OCI-LY3 (cell line): ENCODE data around the gene SENP6.

Experiments
- H2AFZ ChIP-seq: fragments of 200-600, 300-600 bp; shearing (Covaris generic); 2 replicates; pipeline ENCODE4 v1.6.0; 2014; ENCODE audit warnings: antibody characterized with exemption, low read depth, low read length
- H3K27ac ChIP-seq: fragments of 200-600, 300-600 bp; sonication (generic); 2 replicates; pipeline ENCODE4 v1.5.1; 2014; ENCODE audit warnings: mild to moderate bottlenecking, low read length, moderate library complexity, mixed read lengths
- H3K27me3 ChIP-seq: fragments of 200-600, 300-600 bp; sonication (generic); 2 replicates; pipeline ENCODE4 v1.6.1; 2014; ENCODE audit warnings: low read depth, low read length, mixed read lengths
- H3K36me3 ChIP-seq: fragments of 200-600, 300-600 bp; sonication (generic); replicated peaks from 2 replicates; pipeline ENCODE3; 2014; ENCODE audit warnings: low read depth, low read length, mixed read lengths
- H3K4me1 ChIP-seq: fragments of 300-600, 200-600 bp; sonication (generic); 2 replicates; pipeline ENCODE4 v1.6.1; 2014; ENCODE audit warnings: low read length, mixed read lengths
- H3K4me2 ChIP-seq: fragments of 200-600, 300-600 bp; sonication (generic); 2 replicates; pipeline ENCODE4 v1.6.1; 2014; ENCODE audit warnings: low read length, mixed read lengths
- H3K4me3 ChIP-seq: fragments of 300-600, 200-600 bp; sonication (generic); 2 replicates; pipeline ENCODE4 v1.5.1; 2014; ENCODE audit warnings: antibody characterized with exemption, mild to moderate bottlenecking, low read length, moderate library complexity
- H3K79me2 ChIP-seq: fragments of 300-600, 200-600 bp; shearing (Covaris generic); 2 replicates; pipeline ENCODE4 v1.6.1; 2014; ENCODE audit warnings: mild to moderate bottlenecking, low read length, mixed read lengths
- H3K9ac ChIP-seq: fragments of 300-600, 200-600 bp; shearing (Covaris generic); 2 replicates; pipeline ENCODE4 v1.6.0; 2014; ENCODE audit warnings: mild to moderate bottlenecking, low read length, moderate library complexity
- H3K9me3 ChIP-seq: fragments of 200-600, 300-600 bp; shearing (Covaris generic); 2 replicates; pipeline ENCODE4 v1.6.1; 2014; ENCODE audit warnings: low read length, mixed read lengths; ENCODE audit not compliant: insufficient read depth
- H4K20me1 ChIP-seq: fragments of 200-600, 300-600 bp; sonication (generic); 2 replicates; pipeline ENCODE4 v1.6.1; 2016; ENCODE audit warnings: low read length, mixed read lengths; ENCODE audit not compliant: insufficient read depth
- EZH2phosphoT487 ChIP-seq: fragments of 200-600 bp; shearing (Covaris generic); IDR thresholded peaks from 2 replicates; pipeline ENCODE4 v1.6.1; 2018; ENCODE audit warnings: antibody characterized with exemption, mixed run types, low read depth
- TF ChIP-seq, protein P1 (sequence below): fragments of 200-600, 300-600 bp; sonication (generic); IDR thresholded peaks from 2 replicates; pipeline ENCODE4 v1.5.1; 2014; ENCODE audit warnings: antibody characterized with exemption, low read length, low read depth

Gene SENP6

DNA sequence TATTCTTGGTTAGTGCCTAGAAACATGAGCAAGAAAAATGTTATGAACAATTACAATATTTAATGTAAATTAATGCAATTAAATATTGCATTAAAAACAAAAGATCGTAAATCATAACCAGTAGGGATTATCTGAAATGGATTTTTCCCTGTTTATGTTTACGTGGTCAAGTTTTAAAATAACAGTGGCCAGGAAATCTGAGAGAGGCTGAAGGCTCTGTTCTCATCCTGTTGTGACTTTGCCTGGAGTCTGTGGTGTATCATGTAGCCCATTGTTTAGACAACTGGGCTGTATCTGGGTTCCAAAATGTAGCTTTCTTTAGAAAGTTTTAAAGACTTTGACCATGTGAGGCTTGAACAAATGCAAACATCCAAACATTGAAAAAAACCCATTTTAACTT, 149.8 kb downstream of the SENP6 start:
- no peak overlapping the region for H3K4me3 ChIP-seq
- peaks cover 9% of the 10 kb centered on the region for H3K27me3 ChIP-seq
- no peak overlapping the region for H2AFZ ChIP-seq
- H3K4me2 ChIP-seq, result no peak overlapping the region
- TF ChIP-seq, protein P1, sequence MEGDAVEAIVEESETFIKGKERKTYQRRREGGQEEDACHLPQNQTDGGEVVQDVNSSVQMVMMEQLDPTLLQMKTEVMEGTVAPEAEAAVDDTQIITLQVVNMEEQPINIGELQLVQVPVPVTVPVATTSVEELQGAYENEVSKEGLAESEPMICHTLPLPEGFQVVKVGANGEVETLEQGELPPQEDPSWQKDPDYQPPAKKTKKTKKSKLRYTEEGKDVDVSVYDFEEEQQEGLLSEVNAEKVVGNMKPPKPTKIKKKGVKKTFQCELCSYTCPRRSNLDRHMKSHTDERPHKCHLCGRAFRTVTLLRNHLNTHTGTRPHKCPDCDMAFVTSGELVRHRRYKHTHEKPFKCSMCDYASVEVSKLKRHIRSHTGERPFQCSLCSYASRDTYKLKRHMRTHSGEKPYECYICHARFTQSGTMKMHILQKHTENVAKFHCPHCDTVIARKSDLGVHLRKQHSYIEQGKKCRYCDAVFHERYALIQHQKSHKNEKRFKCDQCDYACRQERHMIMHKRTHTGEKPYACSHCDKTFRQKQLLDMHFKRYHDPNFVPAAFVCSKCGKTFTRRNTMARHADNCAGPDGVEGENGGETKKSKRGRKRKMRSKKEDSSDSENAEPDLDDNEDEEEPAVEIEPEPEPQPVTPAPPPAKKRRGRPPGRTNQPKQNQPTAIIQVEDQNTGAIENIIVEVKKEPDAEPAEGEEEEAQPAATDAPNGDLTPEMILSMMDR, result no peak
- no peak for TF ChIP-seq EZH2phosphoT487
- H4K20me1 ChIP-seq, result no peaks in the 10 kb centered on the region
- no peaks in the 10 kb centered on the region for H3K36me3 ChIP-seq
- no peak overlapping the region for H3K9ac ChIP-seq
- peaks cover 12% of the 10 kb centered on the region for H3K4me1 ChIP-seq
- H3K79me2 ChIP-seq, result no peaks in the 10 kb centered on the region
- H3K27ac ChIP-seq, result no peak overlapping the region
- H3K9me3 ChIP-seq, result no peaks in the 10 kb centered on the region

DNA sequence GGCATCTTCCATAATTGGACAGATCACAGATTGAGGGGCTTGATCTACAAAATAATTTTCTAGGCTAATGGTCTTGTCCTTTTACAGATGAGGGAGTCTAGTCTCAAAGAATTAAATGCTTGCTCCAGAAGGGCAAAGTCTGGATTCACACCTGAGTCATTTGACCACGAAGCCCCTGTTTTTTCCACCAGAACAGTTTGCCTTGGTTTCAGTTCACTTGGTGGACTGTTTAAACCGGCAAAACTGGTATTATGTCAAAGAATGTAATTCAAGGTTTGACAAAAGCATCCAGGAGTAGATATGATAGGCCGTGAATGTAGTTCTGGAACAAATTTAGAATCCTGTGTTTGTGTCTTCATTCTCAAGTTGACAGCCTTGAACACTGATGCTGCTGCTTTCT, 150.7 kb downstream of the SENP6 start:
- Histone ChIP-seq H3K79me2 (no peaks in the 10 kb centered on the region), H3K4me1 (peaks cover 10% of the 10 kb centered on the region), H3K36me3 (no peaks in the 10 kb centered on the region), H3K9ac (no peak overlapping the region), H2AFZ (no peak overlapping the region), H3K27me3 (peaks cover 6% of the 10 kb centered on the region; the same call in 1 of the 2 replicates), H4K20me1 (no peaks in the 10 kb centered on the region), H3K9me3 (no peaks in the 10 kb centered on the region), H3K4me3 (no peak overlapping the region), H3K27ac (no peak overlapping the region), H3K4me2 (no peak overlapping the region)
- TF ChIP-seq EZH2phosphoT487, result no peak

DNA sequence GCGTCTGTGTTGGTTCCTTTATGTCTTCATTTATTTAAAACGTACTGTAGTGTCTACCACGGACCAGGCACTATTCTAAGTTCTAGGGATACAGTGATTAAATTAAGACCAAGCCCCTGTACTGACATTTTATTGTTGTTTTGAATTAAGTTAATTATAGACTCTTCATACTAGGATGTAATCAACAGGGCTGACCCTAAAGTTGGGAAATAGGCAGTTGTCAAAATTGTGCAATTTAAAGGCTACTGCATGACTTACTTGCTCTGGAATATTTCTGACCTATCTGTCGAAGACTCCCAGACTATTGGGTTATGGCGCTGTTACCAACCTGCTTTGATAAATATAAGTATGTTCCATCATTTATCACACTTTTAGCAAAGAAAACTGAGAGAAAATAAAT, 154.0 kb downstream of the SENP6 start:
- Histone ChIP-seq H2AFZ (no peak overlapping the region), H3K36me3 (no peaks in the 10 kb centered on the region), H3K4me3 (no peak overlapping the region), H4K20me1 (no peaks in the 10 kb centered on the region), H3K4me2 (no peak overlapping the region), H3K4me1 (peaks cover 8% of the 10 kb centered on the region), H3K9me3 (no peaks in the 10 kb centered on the region), H3K27me3 (no peaks in the 10 kb centered on the region), H3K27ac (no peak overlapping the region), H3K9ac (no peak overlapping the region), H3K79me2 (no peaks in the 10 kb centered on the region)
- no peak for TF ChIP-seq EZH2phosphoT487
- TF ChIP-seq, protein P1, result no peak

DNA sequence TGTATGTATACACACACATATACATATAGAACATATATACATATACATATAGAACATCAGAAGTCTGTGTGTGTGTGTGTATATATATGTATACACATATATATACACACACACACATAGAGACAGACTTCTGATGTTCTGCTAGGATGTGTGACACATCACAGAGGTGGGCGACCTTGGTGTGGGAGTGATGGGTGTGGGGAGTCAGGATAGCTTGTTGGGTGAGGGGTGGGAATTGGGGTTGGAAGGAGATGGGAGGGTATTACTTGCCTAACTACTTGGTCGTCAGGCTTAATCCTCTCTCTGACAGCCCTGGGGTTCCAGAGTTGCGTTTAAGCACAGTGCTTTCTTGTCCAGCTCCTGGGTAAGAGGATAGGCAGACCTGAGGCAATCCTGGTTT, 155.6 kb downstream of the SENP6 start:
- Histone ChIP-seq H3K9me3 (no peaks in the 10 kb centered on the region), H4K20me1 (no peaks in the 10 kb centered on the region), H3K9ac (no peak overlapping the region), H3K4me1 (peaks cover 8% of the 10 kb centered on the region), H3K4me2 (no peak overlapping the region), H3K36me3 (no peaks in the 10 kb centered on the region), H3K4me3 (no peak overlapping the region), H3K27ac (no peak overlapping the region), H3K79me2 (no peaks in the 10 kb centered on the region), H2AFZ (no peak overlapping the region), H3K27me3 (no peaks in the 10 kb centered on the region)
- TF ChIP-seq EZH2phosphoT487, result no peak
- TF ChIP-seq, protein P1, result no peak

DNA sequence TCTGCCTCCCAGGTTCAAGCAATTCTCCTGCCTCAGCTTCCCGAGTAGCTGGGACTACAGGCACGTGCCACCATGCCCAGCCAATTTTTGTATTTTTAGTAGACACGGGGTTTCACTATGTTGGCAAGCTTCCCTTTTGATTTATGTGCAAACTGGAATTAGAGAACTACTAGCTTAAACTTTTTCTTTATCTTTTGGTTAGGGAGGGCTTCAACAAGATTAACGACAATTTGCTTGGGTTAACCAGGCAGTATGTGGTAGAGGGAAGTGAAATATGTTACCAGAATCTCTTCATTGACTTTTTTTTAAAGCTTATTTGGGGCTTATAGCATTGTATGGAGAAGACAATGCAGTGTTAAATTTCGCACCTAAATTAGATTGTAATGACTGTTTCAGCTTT, 156.4 kb downstream of the SENP6 start:
- Histone ChIP-seq H3K9ac (no peak overlapping the region), H2AFZ (no peak overlapping the region), H3K4me2 (no peak overlapping the region)

More for the DNA sequence above, 156.4 kb downstream of the SENP6 start:
- Histone ChIP-seq H3K79me2 (no peaks in the 10 kb centered on the region), H4K20me1 (no peaks in the 10 kb centered on the region), H3K27me3 (no peaks in the 10 kb centered on the region), H3K4me1 (peaks cover 8% of the 10 kb centered on the region), H3K4me3 (no peak overlapping the region), H3K9me3 (no peaks in the 10 kb centered on the region), H3K27ac (no peak overlapping the region), H3K36me3 (no peaks in the 10 kb centered on the region)
- no peak for TF ChIP-seq EZH2phosphoT487
- TF ChIP-seq, protein P1, result no peak
